HTERT RPE-1 (cell line): ENCODE measurements around the gene PTPN3.
"Not testable (repeated sequence)": the region's sequence is repeated elsewhere in the genome, so short reads cannot be mapped to it uniquely, and the experiment has no call there.

ENCODE experiments used
- in situ Hi-C: fragments of 300-500 bp; cut with MboI; formaldehyde crosslinking; loops from 4 replicates; pipeline ENCODE4 v1.14.3; 2020; ENCODE audit warnings: low sequenced_read_pairs

The PTPN3 gene

GRCh38 chr9:109403116-109403515, 95.0 kb downstream of the PTPN3 start:
- in situ Hi-C loops: no loop called here

GRCh38 chr9:109401990-109402318, 96.2 kb downstream of the PTPN3 start:
- in situ Hi-C loops: no loop called here

- in situ Hi-C loops: no loop called here
These were observed 96.7 kb downstream of the PTPN3 start for GRCh38 chr9:109401169-109401989.

- in situ Hi-C loops: no loop called here
These were observed 98.8 kb downstream of the PTPN3 start for GRCh38 chr9:109399258-109399767.

- in situ Hi-C loops: no loop called here
These were observed 106.9 kb downstream of the PTPN3 start for GRCh38 chr9:109391176-109391575.

- in situ Hi-C loops: no loop called here
These were observed 110.3 kb downstream of the PTPN3 start for GRCh38 chr9:109387856-109388255.

- in situ Hi-C loops: no loop called here
These were observed 110.9 kb downstream of the PTPN3 start for GRCh38 chr9:109387206-109387605.

GRCh38 chr9:109385499-109385898, 112.6 kb downstream of the PTPN3 start:
- in situ Hi-C loops: no loop called here

GRCh38 chr9:109383947-109384346, 114.2 kb downstream of the PTPN3 start:
- in situ Hi-C loops: no loop called here

GRCh38 chr9:109383356-109383755, 114.8 kb downstream of the PTPN3 start:
- in situ Hi-C loops: no loop called here

- in situ Hi-C loops: no loop called here
These were observed 115.5 kb downstream of the PTPN3 start for GRCh38 chr9:109382585-109382984.

- in situ Hi-C loops: no loop called here
These were observed 115.9 kb downstream of the PTPN3 start for GRCh38 chr9:109382182-109382581.

- in situ Hi-C loops: no loop called here
These were observed 116.9 kb downstream of the PTPN3 start for GRCh38 chr9:109381011-109381729.

- in situ Hi-C loops: no loop called here
These were observed 118.6 kb downstream of the PTPN3 start for GRCh38 chr9:109379513-109379912.

GRCh38 chr9:109378316-109378715, 119.8 kb downstream of the PTPN3 start:
- in situ Hi-C loops: no loop called here

GRCh38 chr9:109372246-109372645, 125.9 kb downstream of the PTPN3 start:
- in situ Hi-C loops: no loop called here

GRCh38 chr9:109371374-109371773, 126.7 kb downstream of the PTPN3 start:
- in situ Hi-C loops: no loop called here

GRCh38 chr9:109369285-109369684, 128.8 kb downstream of the PTPN3 start:
- in situ Hi-C loops: no loop called here

- in situ Hi-C loops: no loop called here
These were observed 137.3 kb downstream of the PTPN3 start for GRCh38 chr9:109360771-109361170.

- in situ Hi-C loops: not testable (repeated sequence)
These were observed 139.0 kb downstream of the PTPN3 start for GRCh38 chr9:109358968-109359603.

GRCh38 chr9:109355564-109356297, 142.4 kb downstream of the PTPN3 start:
- in situ Hi-C loops: no loop called here
